H1 (cell line): ENCODE data around the gene KCNMB2. TPM values are rescaled to one million over a fixed set of nuclear protein-coding genes. Genes with fewer than 3 reads are reported as not detected.

Experiments
- SP2 ChIP-seq: IDR thresholded peaks from 2 replicates; pipeline ENCODE4 v1.6.1; 2012; ENCODE audit warnings: mild to moderate bottlenecking, low read length, inconsistent platforms
- polyA plus RNA-seq, 7 experiments: library from polyadenylated mRNA; depleted of rRNA in 3 of 7; stranded (reverse) in 5 of 7; unstranded in 2 of 7; fragments of >200 nt in 5 of 7; fragments of 200-250 nt in 2 of 7; gene quantifications; 1 replicate in 5 of 7; 2 replicates in 1 of 7; 4 replicates in 1 of 7; pipeline versions ENCODE4 v1.2.1 to v1.2.3, GENCODE V29; 2011 to 2013; ENCODE audit warnings: missing spikeins in 2 of 7, mixed read lengths in 2 of 7
- total RNA-seq: library from RNA; stranded (reverse); fragmentation: NEBNext Ultra II Directional; extraction: Animal tissue kit (Norgen Biotek cat#: 25700); gene quantifications from 2 replicates; pipeline ENCODE4 v1.2.1, GENCODE V29; 2021

KCNMB2 gene
- total and polyA plus RNA-seq, 2 of the 8 experiments (the other 6 are each of a cell fraction or from before 2014, with no cell fraction given) = not detected

GRCh38 chr3:178637802-178638201 is 101.6 kb downstream of the KCNMB2 start (continued):
- no peak for TF ChIP-seq SP2
